Suppressor macrophage treated with lipopolysaccharide for 1 hour (primary cell): Measurements from ENCODE around the gene MGAT4A.
"Not testable (repeated sequence)": the region's sequence is repeated elsewhere in the genome, so short reads cannot be mapped to it uniquely, and the experiment has no call there.

Experiments
- DNase-seq, 3 donors: peaks; one replicate each; pipeline ENCODE4 v3.0.0-alpha.2; 2020 to 2022

Gene MGAT4A

DNA sequence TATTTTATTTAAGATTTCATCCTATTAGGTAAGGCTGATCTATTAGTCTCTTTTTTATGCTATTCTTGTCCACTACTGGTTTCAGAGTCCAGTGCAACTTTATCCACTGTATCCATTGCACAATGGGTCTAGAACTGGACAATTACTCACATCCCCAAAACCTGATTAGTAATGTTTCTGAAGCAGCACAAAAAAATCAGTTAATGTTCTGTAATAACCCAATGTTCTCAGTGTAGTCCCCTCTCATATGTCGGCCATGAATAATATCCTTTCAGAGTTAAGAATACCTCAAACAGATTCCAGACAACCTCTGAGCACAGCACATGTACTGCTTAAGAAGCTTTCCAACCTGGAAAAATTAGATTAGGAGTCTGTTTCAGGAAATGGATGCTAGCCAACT is 29.7 kb downstream of the MGAT4A start:
- peak; percentile 19 to 59 (median 49) for DNase-seq

DNA sequence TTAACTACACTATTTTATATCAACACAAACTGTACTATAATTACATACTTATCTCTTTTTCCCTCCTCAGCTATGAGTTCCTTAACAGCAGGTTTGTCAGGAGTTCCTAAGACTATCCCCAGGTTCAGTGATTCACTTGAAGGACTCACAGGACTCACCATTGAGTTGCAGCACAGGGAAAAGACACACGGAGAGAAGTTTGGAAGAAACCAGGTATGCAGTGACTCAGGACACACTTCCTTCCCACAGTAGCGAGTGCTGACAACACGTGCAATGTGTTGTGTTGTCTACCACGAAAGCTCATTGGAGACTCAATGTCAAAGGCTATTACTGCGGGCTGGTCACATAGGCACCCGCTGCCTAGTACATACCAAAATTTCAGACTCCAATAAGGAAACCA is 32.0 kb downstream of the MGAT4A start:
- no peak for DNase-seq

DNA sequence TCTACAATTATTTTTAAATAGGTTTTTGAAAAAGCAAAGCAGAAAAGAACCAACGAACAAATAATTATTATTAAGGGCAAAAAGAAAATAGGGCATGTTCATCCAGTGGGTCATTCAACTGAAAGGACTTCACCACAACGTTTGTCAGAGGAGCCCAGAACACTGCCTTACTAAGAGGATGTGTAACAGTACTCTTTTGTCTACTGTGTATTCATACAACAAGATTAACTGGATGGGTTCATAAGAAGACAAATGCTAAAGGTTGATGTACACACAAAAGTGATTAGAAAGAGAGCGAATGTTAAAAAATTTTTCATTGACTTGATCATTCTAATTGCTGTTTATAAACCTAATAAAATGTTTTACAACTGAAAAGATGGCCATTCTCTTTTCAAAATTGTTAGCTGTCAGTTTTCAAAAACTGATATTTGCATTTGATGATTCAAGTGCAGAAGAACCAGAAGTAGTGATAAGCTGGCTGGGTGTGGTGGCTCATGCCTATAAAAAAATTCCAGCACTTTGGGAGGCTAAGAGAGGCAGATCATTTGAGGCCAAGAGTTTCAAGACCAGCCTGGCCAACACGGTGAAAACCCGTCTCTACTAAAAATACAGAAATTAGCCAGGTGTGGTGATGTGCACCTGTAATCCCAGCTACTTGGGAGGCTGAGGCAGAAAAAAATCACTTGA is 33.1 kb downstream of the MGAT4A start:
- no peak for DNase-seq

DNA sequence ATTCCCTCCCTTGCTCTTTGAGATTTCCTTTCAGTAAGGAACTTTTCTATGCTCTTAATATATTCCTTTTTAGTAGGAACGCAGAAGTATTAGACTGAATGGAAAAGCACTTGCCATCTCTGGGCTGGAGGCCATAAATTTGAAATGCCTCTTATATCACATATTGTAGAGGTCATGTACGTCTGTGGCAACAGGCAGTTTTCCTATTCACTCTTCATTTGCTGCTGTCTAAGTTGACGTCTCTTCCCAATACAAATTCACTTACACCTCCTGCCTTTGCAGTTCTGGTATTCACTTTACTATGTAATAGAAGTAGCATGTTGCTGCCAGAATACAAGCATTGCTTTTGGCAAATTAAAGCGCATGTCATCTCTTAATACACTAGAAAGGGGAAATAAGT is 34.7 kb downstream of the MGAT4A start:
- DNase-seq = no peak

DNA sequence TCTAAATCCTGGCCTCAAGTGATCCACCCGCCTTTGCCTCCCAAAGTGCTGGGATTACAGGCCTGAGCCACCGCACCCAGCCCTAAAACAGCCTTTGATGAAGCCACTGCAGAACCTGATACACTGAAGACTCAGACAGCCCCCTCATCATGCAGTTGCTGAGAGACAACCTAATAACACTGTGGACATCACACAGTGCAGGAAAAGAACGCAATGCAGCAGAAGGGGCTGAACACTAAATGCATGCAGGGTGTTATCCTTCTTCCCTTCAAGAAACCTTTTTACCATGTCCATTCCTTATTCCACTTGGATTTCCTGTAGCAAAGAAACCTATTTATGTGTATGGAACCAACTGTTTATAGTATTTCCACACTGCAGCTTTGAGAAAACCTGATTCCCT is 35.7 kb downstream of the MGAT4A start:
- no peak for DNase-seq

DNA sequence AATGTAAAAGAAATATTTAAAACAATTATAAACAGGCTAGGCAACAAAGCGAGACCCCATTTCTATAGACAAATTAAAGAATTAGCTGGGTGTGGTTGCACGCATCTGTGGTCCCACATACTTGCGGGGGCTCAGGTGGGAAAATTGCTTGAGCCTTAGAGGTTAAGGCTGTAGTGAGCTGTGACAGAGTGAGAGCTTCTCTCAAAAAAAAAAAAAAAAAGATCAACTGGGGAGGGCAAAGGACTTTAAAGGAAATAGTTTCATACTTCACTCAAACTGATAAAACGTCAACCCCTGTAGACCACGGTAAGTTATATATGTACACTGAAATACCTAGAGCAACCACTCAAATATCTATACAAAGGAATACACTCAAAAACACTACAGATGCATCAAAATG is 37.5 kb downstream of the MGAT4A start:
- no peak for DNase-seq

DNA sequence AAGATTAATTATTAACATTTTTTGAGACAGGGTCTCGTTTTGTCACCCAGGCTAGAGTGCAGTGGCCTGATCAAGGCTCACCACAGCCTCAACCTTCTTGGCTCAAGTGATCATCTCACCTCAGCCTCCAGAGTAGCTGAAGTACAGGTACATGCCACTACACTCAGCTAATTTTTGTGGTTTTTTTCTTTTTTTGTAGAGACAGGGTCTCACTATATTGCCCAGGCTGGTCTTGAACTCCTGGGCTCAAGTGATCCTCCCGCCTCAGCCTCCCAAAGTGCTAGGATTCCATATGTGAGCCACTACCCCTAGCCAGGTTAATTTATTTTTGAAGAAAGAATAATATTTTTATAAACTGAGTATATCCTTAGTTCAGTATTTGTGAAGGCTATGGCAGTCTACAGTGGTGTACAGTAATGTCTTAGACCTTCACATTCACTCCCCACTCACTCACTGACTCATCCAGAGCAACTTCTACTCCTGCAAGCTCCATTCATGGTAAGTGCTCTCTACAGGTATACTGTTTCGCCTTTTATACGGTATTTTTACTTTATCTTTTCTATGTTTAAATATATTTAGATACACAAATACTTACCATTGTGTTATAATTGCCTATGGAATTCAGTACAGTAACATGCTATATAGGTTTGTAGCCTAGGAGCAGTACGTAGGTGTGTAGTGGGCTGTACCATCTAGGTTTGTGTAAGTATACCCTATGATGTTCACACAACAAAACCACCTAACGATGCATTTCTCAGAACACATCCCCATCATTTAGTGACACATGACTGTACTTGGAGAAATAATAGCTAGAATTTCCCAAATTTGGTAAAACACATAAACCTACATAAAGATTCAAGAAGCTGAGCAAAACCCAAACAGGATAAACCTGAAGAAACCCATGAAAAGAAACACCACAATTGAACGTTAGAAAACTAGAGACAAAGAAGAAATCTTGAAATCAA is 38.6 kb downstream of the MGAT4A start:
- DNase-seq = no peak

DNA sequence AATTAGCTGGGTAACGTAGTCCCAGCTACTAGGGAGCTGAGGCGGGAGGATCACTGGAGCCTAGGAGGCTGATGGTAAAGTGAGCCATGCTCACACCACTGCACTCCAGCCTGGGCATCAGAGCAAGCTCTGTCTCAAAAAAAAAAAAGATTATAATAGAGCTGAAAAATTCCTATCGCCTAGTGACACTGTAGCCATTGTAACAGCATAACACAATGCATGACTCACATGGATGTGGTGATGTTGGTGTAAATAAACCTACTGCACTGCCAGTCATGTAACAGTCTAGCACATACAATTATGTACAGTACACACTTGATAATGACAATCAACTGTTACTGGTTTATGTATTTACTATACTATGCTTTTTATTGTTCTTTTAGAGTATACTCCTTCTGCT is 39.6 kb downstream of the MGAT4A start:
- DNase-seq = no peak

DNA sequence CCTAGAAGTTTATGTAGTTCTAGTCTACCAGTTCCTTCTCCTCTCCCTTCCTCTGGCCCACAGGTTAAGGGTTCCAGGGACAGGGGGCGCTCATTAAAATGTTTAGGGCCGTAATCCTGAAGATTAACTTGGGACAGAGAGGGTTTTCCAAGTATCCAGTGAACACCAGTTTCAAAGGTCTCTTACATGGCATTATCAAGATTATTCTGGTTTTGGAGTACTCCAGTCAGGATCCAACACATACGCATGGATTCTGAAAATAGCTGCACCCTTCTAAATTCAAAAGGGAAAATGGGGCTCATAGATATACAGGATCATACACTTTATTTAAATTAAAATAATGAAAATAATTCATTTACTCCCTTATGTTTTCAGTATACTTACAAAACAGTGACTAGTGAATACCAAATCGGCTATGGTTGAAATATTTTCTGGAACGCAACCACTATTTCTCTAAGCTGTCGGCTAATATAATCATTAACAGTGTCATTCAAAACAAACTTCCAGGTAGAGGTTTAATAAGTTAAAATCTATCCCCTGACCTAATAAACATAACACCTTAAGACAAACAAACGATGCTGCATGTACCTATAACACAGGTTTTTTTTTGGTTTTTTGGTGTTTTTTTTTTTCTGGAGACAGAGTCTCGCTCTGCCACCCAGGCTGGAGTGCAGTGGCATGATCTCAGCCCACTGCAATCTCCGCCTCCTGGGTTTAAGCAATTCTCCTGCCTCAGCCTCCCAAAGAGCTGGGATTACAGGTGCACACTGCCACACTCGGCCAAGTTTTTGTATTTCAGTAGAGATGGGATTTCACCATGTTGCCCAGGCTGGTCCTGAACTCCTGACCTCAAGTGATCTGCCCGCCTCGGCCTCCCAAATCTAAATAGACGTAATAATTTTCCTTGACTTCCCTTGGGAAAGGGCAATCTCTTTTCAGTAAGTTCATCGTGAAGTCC is 44.7 kb downstream of the MGAT4A start:
- no peak for DNase-seq

DNA sequence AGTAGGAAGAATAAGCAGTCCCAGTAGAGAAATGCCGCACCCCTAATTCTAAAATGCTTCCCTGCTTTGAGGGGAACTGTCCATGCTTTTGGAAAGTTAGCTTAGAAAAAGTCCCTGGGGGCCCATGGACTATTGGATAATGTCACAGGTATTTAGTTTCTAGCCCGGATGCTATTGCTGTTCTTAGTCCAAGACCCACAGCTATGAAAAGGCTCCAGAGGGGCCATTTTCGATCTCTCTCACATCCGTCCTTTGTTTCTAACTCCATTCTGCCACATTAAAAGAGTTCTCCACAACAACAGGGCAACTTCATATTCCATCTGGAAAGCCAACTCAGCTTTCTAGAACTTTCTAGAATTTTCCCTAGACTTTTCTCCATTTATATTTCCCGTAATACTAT is 47.2 kb downstream of the MGAT4A start:
- DNase-seq = no peak

DNA sequence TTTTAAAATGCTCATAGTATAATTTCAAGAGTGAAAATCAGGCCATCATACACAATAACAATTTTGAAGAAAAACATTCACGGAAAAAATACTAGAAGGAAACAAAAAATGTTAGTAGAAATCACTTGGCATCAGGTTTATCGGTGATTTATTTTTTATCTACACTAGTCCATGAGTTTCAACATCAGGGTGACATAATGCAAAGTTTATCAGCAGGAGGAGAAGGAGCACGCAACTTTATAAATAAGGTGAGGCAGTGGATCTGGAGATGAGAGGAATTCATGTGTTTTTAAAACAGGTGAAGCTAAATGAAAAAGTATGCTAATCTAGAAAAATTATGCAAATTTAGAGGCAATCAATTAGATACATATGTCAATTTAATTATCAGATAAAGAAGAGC is 54.2 kb downstream of the MGAT4A start:
- DNase-seq = no peak

DNA sequence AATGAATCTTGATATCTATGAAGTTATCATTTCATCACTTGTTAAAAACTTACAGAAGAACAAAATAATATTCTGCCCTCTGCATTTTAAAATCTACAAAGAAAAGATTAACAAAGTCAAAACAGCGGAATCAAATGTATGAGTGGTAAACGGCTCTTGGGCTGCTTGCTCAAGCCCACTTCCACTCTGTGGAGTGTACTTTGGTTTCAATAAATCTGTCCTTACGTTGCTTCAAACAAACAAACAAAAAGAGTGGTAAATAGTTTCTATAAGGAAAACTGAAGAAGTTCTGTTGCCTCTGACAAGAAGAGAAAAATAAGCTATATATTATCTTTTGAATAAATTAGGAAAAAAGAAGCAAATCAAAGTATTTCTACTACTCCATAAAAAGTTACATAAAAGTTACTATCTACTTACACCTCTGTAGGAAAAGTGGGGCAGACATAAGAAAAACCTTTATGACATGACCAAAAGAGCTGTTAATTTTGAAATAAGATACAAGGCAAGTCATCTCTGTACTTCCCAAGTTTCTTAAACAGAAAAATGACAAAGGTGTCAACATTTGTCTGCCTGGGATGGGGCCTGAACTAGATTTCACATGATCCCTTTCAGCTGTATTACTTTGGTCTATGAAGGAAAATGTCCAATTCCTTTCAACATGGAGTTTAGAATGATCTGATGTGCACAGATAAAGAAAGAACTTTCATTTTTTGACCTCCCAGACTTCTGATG is 56.5 kb downstream of the MGAT4A start:
- no peak for DNase-seq

DNA sequence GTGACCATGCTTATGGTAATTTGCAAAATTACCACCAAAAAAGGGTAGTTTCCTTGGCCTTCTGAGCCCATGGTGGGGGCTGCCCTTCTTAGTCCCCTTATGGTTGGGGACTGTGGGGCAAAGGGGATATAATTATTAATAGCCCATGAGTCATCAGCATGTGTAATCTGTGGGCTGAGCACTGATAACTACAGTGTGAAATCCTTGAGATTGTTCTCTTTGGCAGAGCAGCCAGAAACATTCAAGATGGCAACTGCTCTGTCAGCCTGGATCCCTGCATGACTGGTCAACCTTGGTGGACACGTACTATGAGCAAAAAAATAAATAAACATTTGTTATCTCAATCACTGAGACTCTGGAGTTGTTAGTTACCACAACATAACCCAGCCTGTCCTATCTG is 61.3 kb downstream of the MGAT4A start:
- peak in 1 of 3 donors; percentile 14 for DNase-seq

DNA sequence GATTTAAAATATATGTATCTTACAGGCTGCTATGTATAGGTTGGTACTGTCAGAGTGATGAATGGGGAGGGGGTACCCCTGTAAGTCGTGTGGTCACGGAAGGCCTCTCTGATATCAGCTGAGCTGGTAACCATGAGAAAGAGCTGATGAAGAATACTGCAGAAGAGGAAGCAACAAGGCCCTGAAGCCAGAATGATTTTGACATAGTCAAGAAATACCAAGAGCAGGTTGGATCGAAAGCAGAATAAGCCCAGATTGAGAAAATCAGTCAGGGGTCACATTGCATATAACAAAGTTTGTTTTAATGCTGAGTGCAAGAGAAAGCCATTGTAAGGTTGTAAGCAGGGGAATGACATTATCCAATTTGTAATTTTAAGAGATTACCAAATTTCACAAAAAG is 65.3 kb downstream of the MGAT4A start:
- no peak for DNase-seq

DNA sequence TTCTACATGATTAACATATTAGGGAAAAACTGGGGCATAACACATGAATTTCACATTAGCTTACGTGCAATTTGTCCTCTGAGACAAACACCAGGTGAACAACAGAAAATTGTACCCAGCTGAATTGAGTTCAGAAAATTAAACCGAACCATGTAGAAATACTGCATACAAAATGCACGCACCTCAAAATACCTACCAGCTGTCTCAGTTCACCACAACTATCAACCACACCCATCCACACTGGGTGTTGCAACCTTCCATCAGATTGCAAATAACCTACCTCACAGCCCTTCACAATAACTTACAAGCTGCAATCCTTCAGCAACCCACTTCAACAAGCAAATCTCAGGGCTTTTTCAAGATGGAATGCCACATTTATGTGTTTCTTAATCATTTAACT is 66.6 kb downstream of the MGAT4A start:
- DNase-seq = no peak

DNA sequence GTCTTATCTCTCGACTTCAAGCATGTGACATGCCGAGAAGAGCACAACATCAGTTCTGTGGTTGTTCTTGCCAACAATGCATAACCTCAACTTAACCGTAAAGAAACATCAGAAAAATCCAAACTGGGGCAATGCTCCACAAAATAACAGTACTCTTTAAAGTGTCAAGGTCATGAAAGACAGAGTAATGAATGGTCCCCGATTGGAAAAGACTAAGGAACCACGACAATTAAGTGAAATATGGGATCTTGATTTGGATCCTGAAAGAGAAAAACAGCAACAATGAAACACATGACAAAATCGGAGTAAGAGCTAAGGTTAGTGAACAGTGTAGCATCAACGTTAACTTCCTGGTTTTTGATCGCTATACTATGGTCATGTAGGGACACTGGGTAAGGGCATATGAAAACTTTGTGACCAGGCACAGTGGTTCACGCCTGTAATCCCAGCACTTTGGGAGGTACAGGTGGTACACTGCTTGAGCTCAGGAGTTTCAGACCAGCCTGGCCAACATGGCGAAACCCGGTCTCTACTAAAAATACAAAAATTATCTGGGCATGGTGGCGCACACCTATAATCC is 67.3 kb downstream of the MGAT4A start:
- no peak for DNase-seq

DNA sequence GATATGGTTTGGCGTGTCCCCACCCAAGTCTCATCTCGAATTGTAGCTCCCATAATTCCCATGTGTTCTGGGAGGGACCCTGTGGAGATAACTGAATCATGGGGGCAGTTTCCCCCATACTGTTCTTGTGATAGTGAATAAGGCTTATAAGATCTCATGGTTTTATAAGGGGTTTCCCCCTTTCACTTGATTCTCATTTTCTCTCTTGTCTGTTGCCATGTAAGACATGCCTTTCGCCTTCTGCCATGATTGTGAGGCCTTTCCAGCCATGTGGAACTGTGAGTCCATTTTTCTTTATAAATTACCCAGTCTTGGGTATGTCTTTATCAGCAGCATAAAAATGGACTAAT is 71.5 kb downstream of the MGAT4A start:
- not testable (repeated sequence) for DNase-seq

DNA sequence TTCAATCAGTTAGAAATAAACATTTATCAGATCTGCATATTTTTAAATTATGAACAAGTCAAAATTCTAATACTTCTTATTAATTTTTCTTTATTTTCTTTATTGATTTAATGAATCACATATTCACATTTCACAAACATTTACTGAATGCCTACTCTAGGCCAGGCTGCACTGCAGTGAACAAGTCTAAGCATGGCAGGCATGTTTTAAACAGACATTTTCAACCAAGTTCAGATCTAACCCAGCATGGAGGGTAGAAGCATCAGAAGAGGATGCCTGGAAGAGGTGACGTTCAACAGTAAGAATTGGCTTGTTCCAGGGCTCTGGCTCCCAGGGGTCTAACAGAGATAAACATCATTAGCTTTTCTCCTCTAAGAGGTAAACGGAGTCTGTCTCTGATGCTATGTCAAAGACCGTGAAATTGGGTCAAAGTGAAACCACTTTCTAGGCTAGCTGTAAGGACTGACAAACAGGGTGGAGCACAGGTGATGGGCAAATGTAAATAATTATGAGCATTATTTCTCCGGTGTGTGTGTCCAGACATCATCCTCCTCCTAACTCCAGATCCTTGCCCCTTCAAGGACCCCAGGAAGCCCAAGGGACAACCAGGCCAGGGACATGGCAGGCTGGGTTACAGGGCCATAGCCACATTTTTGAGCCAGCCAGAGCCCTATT is 72.0 kb downstream of the MGAT4A start:
- DNase-seq = no peak

DNA sequence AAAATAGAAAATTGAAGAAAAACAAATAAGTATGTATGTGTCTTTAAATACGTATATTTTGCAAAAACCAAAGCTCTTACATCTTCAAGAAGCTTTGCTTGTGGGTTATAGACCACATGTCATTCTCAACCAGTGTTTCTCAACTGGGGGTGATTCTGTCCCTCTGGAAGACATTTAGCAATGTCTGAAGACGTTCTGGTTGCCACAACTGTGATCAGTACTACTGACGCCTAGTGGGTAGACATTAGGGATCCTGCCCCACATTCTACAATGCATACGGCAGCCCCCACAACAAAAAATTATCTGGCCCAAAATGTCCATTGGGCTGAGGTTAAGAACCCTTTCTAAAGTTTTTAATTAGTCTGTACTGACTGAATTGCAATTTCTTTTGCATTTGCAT is 74.1 kb downstream of the MGAT4A start:
- peak in 2 of 3 donors; percentile 19 to 45 for DNase-seq

DNA sequence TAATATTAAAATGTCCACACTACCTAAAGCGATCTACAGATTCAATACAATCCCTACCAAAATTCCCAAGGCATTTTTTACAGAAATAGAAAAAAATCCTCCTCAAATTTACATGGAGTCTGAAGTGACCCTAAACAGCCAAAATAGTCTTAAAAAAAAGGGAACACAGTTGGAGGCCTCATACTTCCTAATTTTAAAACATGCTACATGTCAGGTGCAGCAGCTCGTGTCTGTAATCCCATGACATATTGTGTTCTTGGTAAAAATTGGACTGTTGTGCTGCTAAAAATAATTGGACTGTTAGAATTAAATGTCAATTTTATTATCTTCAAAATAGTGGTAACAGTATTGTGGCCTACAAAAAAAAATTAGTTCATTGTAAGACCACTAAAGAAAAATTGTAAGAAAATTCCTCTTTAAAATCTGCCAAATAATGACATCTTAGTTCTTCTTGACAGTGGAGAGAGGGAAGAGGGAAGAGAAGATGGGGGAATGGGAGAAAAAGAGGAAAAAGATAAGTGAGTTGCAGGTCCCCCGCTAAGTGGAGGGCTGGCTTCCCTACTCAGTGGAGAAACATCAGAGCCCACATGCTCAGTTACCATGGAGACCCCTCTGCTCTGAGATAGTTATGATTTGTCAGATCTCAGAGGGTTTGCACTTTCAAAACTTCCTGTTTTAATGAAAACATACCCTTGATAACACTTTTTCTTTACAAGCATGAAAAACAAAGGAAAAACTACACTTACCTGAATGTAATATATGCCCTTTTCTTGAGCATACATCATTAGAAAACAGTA is 76.0 kb downstream of the MGAT4A start:
- peak; percentile 51 to 54 (median 53) for DNase-seq

DNA sequence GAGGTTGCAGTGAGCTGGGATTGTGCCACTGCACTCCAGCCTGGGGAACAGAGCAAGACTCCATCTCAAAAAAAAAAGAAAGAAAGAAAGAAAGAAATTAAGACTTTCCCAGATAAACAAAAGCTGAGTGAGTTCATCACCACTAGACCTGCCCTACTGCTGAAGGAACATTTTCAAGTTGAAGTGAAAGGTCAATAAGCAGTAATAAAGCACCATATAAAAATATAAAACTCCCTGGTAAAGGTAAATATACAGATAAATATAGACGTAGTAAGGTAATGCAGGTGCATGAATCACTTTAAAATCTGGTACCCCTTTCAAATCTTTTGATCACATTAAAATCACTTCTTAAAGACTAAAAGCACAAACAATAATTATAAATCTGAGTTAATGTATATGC is 79.9 kb downstream of the MGAT4A start:
- no peak for DNase-seq
